ENCODE measurements around the gene DAD1. TPM values are rescaled to one million over a fixed set of nuclear protein-coding genes. Genes with fewer than 3 reads are reported as not detected.

Gene DAD1
- polyA plus RNA-seq, 3 donors from 2014 or later, result 602 to 622 (median 602) TPM

- no peaks in the 10 kb centered on the region for H3K9me3 Mint-ChIP-seq
- no peak overlapping the region for H3K4me3 Mint-ChIP-seq
Observed at GRCh38 chr14:22542360-22542759, 46.7 kb downstream of the DAD1 start.

GRCh38 chr14:22541721-22542120 lies 47.3 kb downstream of the DAD1 start:
- no peak overlapping the region for H3K4me3 Mint-ChIP-seq
- peaks cover 20 to 41% of the 10 kb centered on the region in 2 donors for H3K4me1 Mint-ChIP-seq

More at GRCh38 chr14:22542360-22542759, 46.7 kb downstream of the DAD1 start:
- Mint-ChIP-seq H3K4me1 (peaks cover 13 to 34% of the 10 kb centered on the region in 2 donors), H3K27me3 (ENCODE audit: low read depth in 3 of 3) (no peaks in the 10 kb centered on the region), H3K27ac (peak overlapping the region in 3 of 6 donors; percentile 6 to 24 (median 15)), H3K36me3 (peaks cover 8 to 16% (median 9%) of the 10 kb centered on the region in 3 donors)
- DNase-seq, result no peak

DNA sequence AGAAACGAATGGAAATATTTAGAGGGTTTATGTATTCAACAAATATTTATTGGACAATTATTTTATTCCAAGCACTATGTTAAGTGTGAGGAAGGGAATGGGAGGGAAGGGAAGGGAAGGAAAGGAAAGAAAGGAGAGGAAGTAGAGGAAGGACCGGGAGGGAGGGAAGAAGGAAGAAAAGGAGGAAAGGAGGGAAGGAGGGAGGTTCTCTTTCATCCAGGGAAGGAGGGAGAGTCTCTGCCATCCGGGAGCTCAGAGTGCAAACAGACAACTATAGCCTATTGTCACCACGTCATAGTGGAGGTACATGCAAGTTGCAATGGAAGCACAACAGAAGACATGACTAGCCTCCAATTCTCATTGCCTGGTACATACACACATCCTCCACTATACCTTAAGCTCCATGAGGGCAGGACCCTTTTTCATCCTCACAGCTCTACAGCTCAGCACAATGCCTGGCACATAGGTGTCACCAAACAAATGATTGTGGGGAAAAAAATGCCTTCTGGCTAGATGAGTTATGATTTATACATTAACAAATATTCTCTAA lies 48.1 kb downstream of the DAD1 start:
- Mint-ChIP-seq H3K36me3 (peaks cover 8 to 16% (median 9%) of the 10 kb centered on the region in 3 donors), H3K4me3 (no peak overlapping the region), H3K9me3 (no peaks in the 10 kb centered on the region), H3K27ac (peak overlapping the region in 4 of 6 donors; percentile 8 to 78 (median 66)), H3K4me1 (peaks cover 25 to 43% of the 10 kb centered on the region in 2 donors), H3K27me3 (ENCODE audit: low read depth in 3 of 3) (peaks cover 0 to 2% (median 0%) of the 10 kb centered on the region in 3 donors)
- no peak for DNase-seq

More at GRCh38 chr14:22541721-22542120, 47.3 kb downstream of the DAD1 start:
- peak overlapping the region in 4 of 6 donors; percentile 8 to 53 (median 25) for H3K27ac Mint-ChIP-seq
- peaks cover 8 to 16% (median 9%) of the 10 kb centered on the region in 3 donors for H3K36me3 Mint-ChIP-seq
- no peak for DNase-seq
- H3K9me3 Mint-ChIP-seq, result no peaks in the 10 kb centered on the region
- peaks cover 0 to 2% (median 0%) of the 10 kb centered on the region in 3 donors for H3K27me3 Mint-ChIP-seq (ENCODE audit: low read depth in 3 of 3)

- no peak for DNase-seq
- peaks cover 25 to 40% of the 10 kb centered on the region in 2 donors for H3K4me1 Mint-ChIP-seq
- peak overlapping the region in 1 of 6 donors; percentile 61 for H3K27ac Mint-ChIP-seq
- peaks cover 0 to 2% (median 0%) of the 10 kb centered on the region in 3 donors for H3K27me3 Mint-ChIP-seq (ENCODE audit: low read depth in 3 of 3)
- no peaks in the 10 kb centered on the region for H3K9me3 Mint-ChIP-seq
- peaks cover 8 to 16% (median 9%) of the 10 kb centered on the region in 3 donors for H3K36me3 Mint-ChIP-seq
- H3K4me3 Mint-ChIP-seq, result no peak overlapping the region
Observed at GRCh38 chr14:22540293-22540692, 48.7 kb downstream of the DAD1 start.

DNA sequence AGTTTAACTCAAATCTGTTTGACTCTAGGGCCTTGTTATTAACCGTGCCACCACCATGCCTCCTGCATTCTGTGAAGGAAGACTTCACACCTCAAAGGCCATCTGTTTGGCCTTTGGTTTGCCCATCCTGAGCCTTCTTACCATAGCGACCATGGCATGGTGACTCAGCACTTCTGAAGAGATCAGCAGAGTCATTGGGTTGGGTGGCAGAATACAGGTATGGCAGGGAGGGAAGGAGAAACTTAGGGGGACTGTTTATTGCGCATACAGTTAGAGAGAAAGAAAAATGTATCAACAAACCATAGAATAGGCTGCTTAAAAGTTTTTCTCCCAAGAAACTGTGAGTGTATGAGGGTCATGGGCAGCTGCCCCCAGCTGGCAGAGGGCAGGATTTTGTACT lies 49.2 kb downstream of the DAD1 start:
- Mint-ChIP-seq H3K27me3 (ENCODE audit: low read depth in 3 of 3) (peaks cover 0 to 2% (median 0%) of the 10 kb centered on the region in 3 donors), H3K9me3 (no peaks in the 10 kb centered on the region), H3K36me3 (peaks cover 8 to 16% (median 9%) of the 10 kb centered on the region in 3 donors), H3K4me3 (peak overlapping the region in 1 of 5 donors; percentile 13), H3K27ac (peak overlapping the region in 2 of 6 donors; percentile 61 to 85), H3K4me1 (peaks cover 25 to 36% of the 10 kb centered on the region in 2 donors)
- DNase-seq, result no peak

DNA sequence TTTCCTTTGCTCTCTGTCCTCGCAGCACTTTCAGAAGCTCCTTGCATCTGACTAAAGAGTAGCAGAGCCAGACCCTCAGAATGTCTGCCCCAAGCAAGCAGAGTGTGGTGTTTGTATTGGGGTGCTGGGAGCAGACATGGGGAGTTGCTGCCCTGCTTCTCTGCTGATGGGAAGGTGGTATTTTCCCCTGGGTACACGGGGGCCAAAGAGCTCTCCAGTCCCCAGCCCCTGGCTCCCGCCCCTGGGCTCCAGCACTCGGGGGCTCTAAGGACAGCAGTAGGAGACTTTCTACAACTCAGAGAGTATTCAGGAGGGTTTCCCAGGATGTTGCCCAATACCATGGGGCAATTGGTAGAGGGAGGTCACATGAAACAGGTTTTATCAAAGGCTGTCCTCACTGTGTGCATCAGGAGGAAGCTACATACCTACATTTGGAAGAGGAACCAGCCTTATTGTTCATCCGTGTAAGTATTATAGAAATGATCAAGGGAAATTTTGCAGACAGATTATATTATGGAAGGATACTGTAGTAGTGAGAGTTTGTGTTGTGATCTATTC lies 50.3 kb downstream of the DAD1 start:
- H3K27me3 Mint-ChIP-seq (ENCODE audit: low read depth in 3 of 3), result peaks cover 0 to 2% (median 0%) of the 10 kb centered on the region in 3 donors
- no peaks in the 10 kb centered on the region for H3K9me3 Mint-ChIP-seq
- peak overlapping the region in 3 of 6 donors; percentile 20 to 66 (median 33) for H3K27ac Mint-ChIP-seq
- no peak for DNase-seq
- H3K36me3 Mint-ChIP-seq, result peaks cover 5 to 17% (median 13%) of the 10 kb centered on the region in 3 donors
- no peak overlapping the region for H3K4me3 Mint-ChIP-seq
- peaks cover 21 to 28% of the 10 kb centered on the region in 2 donors for H3K4me1 Mint-ChIP-seq

- Mint-ChIP-seq H3K36me3 (peaks cover 9 to 23% (median 17%) of the 10 kb centered on the region in 3 donors), H3K27me3 (ENCODE audit: low read depth in 3 of 3) (peaks cover 0 to 2% (median 0%) of the 10 kb centered on the region in 3 donors), H3K27ac (peak overlapping the region in 4 of 6 donors; percentile 32 to 93 (median 81)), H3K4me1 (peaks cover 28 to 33% of the 10 kb centered on the region in 2 donors), H3K9me3 (no peaks in the 10 kb centered on the region), H3K4me3 (no peak overlapping the region)
- no peak for DNase-seq
Observed at GRCh38 chr14:22537436-22538310, 51.4 kb downstream of the DAD1 start.

DNA sequence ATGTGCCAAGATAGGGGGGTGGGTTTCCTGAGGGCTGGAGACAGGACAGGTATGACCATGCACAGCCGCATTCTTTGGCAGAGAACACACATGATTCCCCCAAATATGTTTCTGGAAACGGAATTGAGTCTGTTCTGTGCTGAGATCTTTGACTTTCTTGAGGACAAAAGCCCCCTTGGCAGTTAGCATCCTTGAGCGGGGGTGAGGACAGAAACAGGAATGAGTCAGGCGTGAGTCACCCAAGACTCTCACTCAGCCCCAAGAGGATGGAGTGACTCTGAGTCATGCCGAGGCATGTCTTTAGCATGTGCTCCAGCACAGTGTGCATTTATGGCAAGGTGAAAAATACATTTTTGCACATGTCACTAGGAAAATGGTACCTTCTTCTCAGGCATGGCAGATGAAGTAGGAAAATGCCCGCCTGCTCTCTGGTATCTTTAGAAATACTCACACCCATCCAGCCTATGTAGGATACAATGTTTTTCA lies 52.1 kb downstream of the DAD1 start:
- H3K4me1 Mint-ChIP-seq, result peaks cover 35 to 41% of the 10 kb centered on the region in 2 donors

GRCh38 chr14:22535916-22536315 lies 53.1 kb downstream of the DAD1 start:
- peaks cover 42 to 46% of the 10 kb centered on the region in 2 donors for H3K4me1 Mint-ChIP-seq
- DNase-seq, result no peak
- no peaks in the 10 kb centered on the region for H3K9me3 Mint-ChIP-seq
- peaks cover 0 to 2% (median 0%) of the 10 kb centered on the region in 3 donors for H3K27me3 Mint-ChIP-seq (ENCODE audit: low read depth in 3 of 3)
- peaks cover 8 to 19% (median 9%) of the 10 kb centered on the region in 3 donors for H3K36me3 Mint-ChIP-seq
- no peak overlapping the region for H3K4me3 Mint-ChIP-seq
- peak overlapping the region in 1 of 6 donors; percentile 49 for H3K27ac Mint-ChIP-seq

More for the DNA sequence above, 52.1 kb downstream of the DAD1 start:
- Mint-ChIP-seq H3K36me3 (peaks cover 9 to 23% (median 15%) of the 10 kb centered on the region in 3 donors), H3K27ac (peak overlapping the region; percentile 10 to 93 (median 70)), H3K9me3 (no peaks in the 10 kb centered on the region), H3K4me3 (peak overlapping the region in 1 of 5 donors; percentile 58), H3K27me3 (ENCODE audit: low read depth in 3 of 3) (peaks cover 0 to 2% (median 0%) of the 10 kb centered on the region in 3 donors)
- DNase-seq, result peak in 1 of 3 donors; percentile 57

DNA sequence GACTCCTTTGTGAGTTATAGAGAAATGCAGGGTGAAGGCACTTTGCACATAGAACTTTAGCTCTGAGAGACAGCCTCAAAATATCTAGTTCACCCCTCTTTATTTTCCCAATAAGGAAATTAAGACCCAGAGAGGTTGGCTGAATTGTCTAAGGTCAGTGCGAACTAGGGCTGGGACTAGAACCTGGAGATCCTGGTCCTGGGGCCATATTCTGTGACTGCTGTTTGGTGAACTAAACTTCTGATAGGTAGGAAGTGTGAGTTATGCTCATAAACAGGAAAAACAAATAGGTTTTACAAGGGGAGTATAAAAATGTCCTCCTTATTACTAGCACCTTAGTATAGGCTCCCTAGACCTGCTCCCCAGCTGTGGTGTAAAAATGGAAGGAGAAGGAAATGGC lies 53.9 kb downstream of the DAD1 start:
- Mint-ChIP-seq H3K9me3 (no peaks in the 10 kb centered on the region), H3K4me1 (peaks cover 43 to 49% of the 10 kb centered on the region in 2 donors), H3K27ac (peak overlapping the region in 2 of 6 donors; percentile 43 to 78), H3K4me3 (no peak overlapping the region), H3K27me3 (ENCODE audit: low read depth in 3 of 3) (peaks cover 0 to 2% (median 0%) of the 10 kb centered on the region in 3 donors), H3K36me3 (peaks cover 8 to 16% (median 9%) of the 10 kb centered on the region in 3 donors)
- DNase-seq, result no peak

DNA sequence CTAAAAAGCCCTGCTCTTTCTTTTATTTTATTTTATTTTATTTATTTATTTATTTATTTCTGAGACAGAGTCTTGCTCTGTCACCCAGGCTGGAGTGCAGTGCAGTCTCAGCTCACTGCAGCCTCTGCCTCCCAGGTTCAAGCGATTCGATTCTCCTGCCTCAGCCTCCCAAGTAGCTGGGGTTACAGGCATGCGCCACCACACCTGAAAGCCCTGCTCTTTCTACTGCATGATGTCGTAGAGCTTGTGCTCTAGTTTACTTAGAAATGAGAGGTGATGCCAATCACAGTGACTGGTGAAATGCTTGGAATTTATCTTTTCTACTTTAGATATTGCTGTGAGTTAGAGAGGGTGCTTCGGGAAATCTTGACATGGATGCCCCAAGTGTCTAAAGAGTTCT lies 54.5 kb downstream of the DAD1 start:
- peaks cover 42 to 53% of the 10 kb centered on the region in 2 donors for H3K4me1 Mint-ChIP-seq
- peaks cover 0 to 2% (median 0%) of the 10 kb centered on the region in 3 donors for H3K27me3 Mint-ChIP-seq (ENCODE audit: low read depth in 3 of 3)
- DNase-seq, result no peak
- H3K36me3 Mint-ChIP-seq, result peaks cover 8 to 16% (median 9%) of the 10 kb centered on the region in 3 donors
- no peaks in the 10 kb centered on the region for H3K9me3 Mint-ChIP-seq
- no peak overlapping the region for H3K4me3 Mint-ChIP-seq
- peak overlapping the region in 1 of 6 donors; percentile 78 for H3K27ac Mint-ChIP-seq

GRCh38 chr14:22533739-22534359 lies 55.2 kb downstream of the DAD1 start:
- DNase-seq, result no peak
- Mint-ChIP-seq H3K36me3 (peaks cover 11 to 15% (median 11%) of the 10 kb centered on the region in 3 donors), H3K27ac (peak overlapping the region in 3 of 6 donors; percentile 9 to 93 (median 23)), H3K27me3 (ENCODE audit: low read depth in 3 of 3) (peaks cover 0 to 2% (median 0%) of the 10 kb centered on the region in 3 donors), H3K4me3 (no peak overlapping the region), H3K9me3 (no peaks in the 10 kb centered on the region), H3K4me1 (peaks cover 42 to 54% of the 10 kb centered on the region in 2 donors)
